ENCODE measurements around the gene APOE.
"Not testable (repeated sequence)": the region's sequence is repeated elsewhere in the genome, so short reads cannot be mapped to it uniquely, and the experiment has no call there.

APOE gene

DNA sequence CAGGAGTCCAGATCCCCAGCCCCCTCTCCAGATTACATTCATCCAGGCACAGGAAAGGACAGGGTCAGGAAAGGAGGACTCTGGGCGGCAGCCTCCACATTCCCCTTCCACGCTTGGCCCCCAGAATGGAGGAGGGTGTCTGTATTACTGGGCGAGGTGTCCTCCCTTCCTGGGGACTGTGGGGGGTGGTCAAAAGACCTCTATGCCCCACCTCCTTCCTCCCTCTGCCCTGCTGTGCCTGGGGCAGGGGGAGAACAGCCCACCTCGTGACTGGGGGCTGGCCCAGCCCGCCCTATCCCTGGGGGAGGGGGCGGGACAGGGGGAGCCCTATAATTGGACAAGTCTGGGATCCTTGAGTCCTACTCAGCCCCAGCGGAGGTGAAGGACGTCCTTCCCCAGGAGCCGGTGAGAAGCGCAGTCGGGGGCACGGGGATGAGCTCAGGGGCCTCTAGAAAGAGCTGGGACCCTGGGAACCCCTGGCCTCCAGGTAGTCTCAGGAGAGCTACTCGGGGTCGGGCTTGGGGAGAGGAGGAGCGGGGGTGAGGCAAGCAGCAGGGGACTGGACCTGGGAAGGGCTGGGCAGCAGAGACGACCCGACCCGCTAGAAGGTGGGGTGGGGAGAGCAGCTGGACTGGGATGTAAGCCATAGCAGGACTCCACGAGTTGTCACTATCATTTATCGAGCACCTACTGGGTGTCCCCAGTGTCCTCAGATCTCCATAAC lies at the start of gene APOE:
APOE (plus strand) TSS at position 360 of the 724 bp plus-strand sequence. CDS start 829 bp downstream, outside the sequence.
- DNase-seq (ENCODE audit: low spot score) = no peak

DNA sequence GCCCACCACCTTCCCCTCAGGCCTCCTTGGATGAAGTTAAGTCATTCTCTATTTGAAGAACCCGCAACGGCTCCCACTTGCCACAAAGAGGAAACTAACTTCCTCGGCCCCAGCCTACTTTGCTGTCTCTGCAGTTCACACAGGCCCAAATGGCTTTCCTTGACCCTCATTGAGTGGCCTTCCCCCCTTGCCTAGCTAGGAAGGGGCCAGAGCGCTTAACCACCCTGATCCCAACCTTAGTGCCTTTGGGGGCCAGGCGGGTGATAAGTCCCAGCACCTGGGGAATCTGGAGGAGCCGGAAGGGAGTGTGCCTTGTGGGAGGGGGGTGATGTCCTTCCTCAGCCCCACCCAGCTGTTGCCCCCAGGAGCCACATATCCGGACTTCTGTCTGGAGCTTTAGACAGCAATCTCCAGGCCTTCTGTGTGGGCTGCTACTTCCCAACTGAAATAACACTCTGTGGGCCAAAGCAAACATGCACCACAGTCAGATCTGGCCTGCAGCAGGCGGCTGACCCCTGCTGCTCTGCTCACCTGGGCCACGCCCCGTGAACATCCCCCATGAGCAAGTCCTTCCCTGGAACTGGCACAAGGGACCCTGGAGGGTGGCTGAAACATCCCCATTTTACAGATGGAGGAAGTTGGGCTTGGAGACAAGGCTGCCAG lies 49.0 kb upstream of the APOE start:
- DNase-seq (ENCODE audit: low spot score) = no peak

DNA sequence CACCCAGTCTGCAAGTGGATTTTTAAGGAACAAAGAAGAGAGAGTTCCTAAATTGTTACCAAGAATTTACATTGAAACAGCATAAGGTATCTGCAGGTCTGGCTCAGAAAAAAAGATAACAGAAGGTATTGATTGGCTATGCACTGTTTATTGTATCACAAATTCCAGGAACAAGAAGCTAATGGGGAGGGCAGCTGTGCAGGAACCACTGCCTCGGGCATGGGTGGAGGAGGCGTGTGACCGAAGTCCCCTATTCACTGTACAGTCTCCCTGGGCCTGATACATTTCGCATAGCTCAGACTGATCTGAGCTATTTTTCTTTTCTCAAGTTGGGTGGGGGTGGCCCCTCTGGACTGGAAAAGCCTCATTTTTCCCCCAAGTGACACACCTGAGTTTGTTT lies 47.8 kb upstream of the APOE start:
- DNase-seq (ENCODE audit: low spot score) = no peak

- not testable (repeated sequence) for DNase-seq (ENCODE audit: low spot score)
Measured at GRCh38 chr19:44861576-44861975, 44.0 kb upstream of the APOE start.

GRCh38 chr19:44863990-44864389 lies 41.6 kb upstream of the APOE start:
- no peak for DNase-seq (ENCODE audit: low spot score)

GRCh38 chr19:44865196-44865767 lies 40.3 kb upstream of the APOE start:
- DNase-seq (ENCODE audit: low spot score) = no peak

- DNase-seq (ENCODE audit: low spot score) = no peak
Measured at GRCh38 chr19:44866664-44867063, 38.9 kb upstream of the APOE start.

DNA sequence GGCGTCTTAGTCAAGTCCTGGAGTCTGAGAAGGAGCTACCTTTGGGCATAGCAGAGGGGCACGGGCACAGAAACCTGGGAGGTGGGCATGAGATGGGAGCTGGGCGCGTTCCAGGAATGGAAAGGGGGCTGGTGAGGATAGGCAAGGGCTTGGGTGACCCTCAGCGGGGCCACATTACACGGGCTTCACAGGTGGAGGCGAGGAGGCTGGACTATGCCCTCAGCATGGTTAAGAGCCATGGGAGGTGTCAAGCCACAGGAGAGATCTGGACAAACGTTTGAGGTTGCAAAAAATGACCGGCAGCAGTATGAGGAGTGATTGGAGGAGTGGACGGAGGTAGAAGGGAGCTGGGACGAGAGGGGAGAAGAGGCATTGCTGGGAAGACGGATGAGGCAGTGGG lies 38.0 kb upstream of the APOE start:
- DNase-seq (ENCODE audit: low spot score) = no peak

DNA sequence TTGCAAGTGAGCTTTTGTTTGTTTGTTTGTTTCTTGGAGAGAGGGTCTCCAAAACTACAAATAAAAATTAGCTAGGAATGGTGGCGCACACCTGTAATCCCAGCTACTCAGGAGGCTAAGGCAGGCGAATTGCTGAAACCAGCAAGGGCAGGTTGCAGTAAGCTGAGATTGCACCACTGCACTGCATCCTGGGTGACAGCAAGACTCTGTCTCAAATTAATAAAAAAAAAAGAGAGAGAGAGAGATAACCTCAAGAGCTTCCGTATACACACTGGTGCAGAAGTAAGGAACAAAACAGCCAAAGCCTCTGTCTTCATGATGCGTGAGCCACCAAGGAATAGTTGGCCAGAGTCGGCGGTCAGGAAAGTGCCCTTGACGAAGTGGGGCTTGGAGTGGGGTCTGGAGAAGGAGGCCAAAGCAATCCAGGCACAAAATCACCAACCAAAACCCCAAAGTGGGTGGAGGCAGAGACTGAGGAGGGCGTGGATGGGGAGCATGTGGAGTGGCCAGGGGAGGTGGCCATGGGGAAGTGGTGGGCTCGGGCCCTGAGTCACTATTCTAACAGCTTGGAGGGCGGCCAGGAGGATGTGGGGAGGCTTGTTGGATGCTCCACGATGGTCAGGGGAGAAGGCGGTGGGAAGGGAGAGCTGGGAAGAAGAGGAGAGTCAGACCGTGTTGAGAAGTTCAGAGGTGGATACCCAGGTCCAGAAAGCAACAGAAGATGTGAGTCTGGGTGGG lies 35.7 kb upstream of the APOE start:
- no peak for DNase-seq (ENCODE audit: low spot score)

GRCh38 chr19:44871809-44872208 lies 33.8 kb upstream of the APOE start:
- no peak for DNase-seq (ENCODE audit: low spot score)

GRCh38 chr19:44872661-44873060 lies 32.9 kb upstream of the APOE start:
- no peak for DNase-seq (ENCODE audit: low spot score)

DNA sequence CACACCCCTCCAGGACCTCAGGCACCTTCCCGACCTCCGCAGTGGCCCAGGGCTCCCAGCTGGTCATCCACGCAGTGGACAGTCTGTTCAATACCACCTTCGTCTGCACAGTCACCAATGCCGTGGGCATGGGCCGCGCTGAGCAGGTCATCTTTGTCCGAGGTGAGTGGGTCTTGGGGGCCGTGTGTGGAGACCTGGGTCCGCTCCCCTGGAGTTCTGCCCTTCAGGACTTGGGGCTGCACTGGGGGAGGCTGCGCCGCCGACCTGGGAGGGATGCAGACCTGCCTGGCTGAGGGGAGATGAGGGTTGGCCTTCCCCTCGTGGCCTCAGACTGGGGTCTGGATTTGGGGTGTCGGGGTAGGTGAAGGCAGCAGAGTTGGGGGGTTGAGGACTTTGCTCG lies 31.3 kb upstream of the APOE start:
- DNase-seq (ENCODE audit: low spot score) = no peak

DNA sequence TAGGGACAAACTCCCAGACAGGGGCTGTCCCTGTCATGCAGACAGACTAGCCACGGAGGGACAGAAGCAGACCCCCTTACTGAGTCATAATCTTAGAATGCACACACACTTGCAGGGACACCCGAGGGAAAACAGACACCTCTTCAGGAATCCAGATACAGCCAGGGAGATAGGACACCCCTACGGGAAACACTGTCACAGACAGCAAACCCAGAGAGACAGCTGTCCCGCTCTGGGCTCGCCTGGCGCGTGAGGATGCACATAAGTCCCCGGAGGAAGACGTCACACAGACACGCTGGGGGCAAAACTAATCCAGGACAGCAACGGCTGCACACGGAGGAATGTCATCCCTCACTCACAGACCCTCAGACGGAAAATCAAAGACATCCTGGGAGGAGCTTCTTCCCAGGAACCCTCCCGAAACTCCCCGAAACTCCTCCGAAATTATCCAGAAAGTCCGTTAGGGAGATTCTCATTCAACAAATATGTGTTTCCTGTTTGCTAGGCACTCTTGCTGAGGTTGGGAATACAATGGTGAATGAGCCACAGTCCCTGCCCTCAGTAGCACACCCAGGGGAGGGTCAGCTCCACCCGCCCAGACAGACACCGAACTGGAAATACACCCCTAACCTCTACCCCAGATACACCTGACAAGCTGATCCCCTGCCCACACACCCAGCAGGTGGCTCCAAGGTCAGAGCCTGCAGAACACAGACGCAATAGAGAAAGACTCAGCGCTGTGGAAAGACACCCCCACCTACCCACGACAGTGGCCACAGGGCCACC lies 29.7 kb upstream of the APOE start:
- DNase-seq (ENCODE audit: low spot score) = no peak

DNA sequence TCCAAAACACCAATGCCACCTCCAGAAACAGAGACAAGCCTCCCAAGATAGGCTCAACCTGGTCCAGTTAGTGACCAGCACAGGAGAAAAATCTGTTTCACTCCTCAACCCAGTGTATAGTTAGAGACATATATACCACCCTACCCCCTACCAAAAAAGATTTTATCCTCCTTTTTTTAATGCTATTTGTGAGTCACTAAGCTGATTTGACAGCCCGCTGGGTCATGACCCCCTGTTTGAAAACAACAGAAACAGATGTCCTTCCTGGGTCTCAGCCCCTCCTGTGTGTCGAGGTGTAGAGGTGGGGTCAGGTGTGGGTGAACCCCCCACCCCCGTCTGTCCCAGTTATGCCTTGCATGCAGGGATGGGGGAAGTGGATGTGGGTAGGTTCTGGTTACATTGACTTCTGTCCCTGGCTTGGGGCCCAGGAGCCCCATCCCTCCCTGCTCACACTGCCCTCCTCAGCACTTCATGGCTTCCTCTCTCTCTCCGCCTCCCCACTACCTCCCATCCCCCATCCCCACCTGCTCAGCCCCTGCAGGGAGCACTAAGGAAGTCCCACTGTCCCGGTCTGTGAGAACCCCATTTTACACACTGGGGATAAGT lies 28.6 kb upstream of the APOE start:
- DNase-seq (ENCODE audit: low spot score) = no peak

- DNase-seq (ENCODE audit: low spot score) = no peak
Measured at GRCh38 chr19:44878120-44878865, 27.3 kb upstream of the APOE start.

GRCh38 chr19:44879309-44880065 lies 26.1 kb upstream of the APOE start:
- no peak for DNase-seq (ENCODE audit: low spot score)

- DNase-seq (ENCODE audit: low spot score) = no peak
Measured at GRCh38 chr19:44882063-44882462, 23.5 kb upstream of the APOE start.

- not testable (repeated sequence) for DNase-seq (ENCODE audit: low spot score)
Measured at GRCh38 chr19:44882619-44883397, 22.8 kb upstream of the APOE start.

DNA sequence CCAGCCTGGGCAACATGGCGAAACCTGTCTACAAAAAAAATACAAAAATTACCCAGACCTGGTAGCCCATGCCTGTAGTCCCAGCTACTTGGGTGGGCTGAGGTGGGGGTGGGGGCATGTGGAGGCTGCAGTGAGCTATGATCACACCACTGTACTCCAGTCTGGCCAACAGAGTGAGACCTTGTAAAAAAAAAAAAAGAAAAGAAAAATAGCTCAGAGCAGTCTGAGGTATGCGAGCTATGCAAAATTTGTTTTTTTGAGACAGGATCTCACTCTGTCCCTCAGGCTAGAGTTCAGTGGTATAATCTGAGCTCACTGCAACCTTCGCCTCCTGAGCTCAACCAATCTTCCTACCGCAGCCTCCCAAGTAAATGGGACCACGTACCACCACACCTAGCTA lies 21.7 kb upstream of the APOE start:
- DNase-seq (ENCODE audit: low spot score) = no peak
